ENCODE results near the gene ZNF544.
A peak's percentile ranks its signal among the peaks of the same experiment; 100 is the strongest.

Gene ZNF544

GRCh38 chr19:58277197-58277596 lies 48.5 kb downstream of the ZNF544 start:
- H3K27ac ChIP-seq, result no peak overlapping the region
- no peak for TF ChIP-seq ZFX (IDR thresholded peaks at IDR 0.05)
- TF ChIP-seq CTCF (conservative IDR thresholded peaks at IDR 0.05), result no peak

- TF ChIP-seq CTCF (conservative IDR thresholded peaks at IDR 0.05) (no peak), ZFX (IDR thresholded peaks at IDR 0.05) (no peak)
- H3K27ac ChIP-seq, result peak overlapping the region; percentile 80
Measured at GRCh38 chr19:58277748-58278540, 49.2 kb downstream of the ZNF544 start.

DNA sequence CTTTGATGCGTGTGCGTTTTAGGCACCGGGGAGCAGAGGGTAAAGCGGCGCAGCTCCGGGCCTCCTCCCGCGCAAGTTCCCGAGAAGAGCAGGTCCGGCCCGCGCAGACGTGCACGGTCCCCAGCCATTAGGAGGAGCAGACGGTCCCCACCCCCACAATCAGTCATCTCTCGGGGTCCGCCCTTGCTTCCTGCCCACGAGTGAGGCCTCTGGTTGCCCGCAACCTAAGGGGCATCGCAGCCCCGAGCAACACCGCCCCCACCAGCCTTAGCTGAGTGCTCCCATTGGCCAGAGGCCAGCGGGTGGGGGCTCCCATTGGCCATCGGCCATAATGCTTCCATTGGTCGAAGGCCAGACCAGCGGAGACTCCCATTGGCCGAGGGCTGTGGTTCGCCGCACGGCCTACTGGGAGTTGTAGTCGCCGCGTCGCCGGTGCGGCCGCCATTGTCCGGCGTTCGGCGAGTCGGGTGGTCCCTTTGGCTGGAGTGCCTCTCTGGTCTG lies 49.9 kb downstream of the ZNF544 start, which contains the start of gene ZNF8:
Gene ZNF8 (plus strand): TSS at position 415 of the 501 bp plus-strand sequence. CDS start 127 bp downstream, outside the sequence.
- TF ChIP-seq CTCF (conservative IDR thresholded peaks at IDR 0.05) (no peak), ZFX (IDR thresholded peaks at IDR 0.05) (peak; percentile 20; the same call in 1 of the 2 replicates)
- H3K27ac ChIP-seq, result peak within 1 kb of the TSS; percentile 80

GRCh38 chr19:58279042-58279924 lies 50.6 kb downstream of the ZNF544 start:
- peak overlapping the region; percentile 80 for H3K27ac ChIP-seq
- TF ChIP-seq ZFX (IDR thresholded peaks at IDR 0.05) (no peak), CTCF (conservative IDR thresholded peaks at IDR 0.05) (no peak)

GRCh38 chr19:58279925-58280316 lies 51.2 kb downstream of the ZNF544 start:
- TF ChIP-seq CTCF (conservative IDR thresholded peaks at IDR 0.05) (no peak), ZFX (IDR thresholded peaks at IDR 0.05) (no peak)
- no peak overlapping the region for H3K27ac ChIP-seq

GRCh38 chr19:58284199-58284598 lies 55.5 kb downstream of the ZNF544 start:
- no peak overlapping the region for H3K27ac ChIP-seq
- no peak for TF ChIP-seq CTCF (conservative IDR thresholded peaks at IDR 0.05)
- no peak for TF ChIP-seq ZFX (IDR thresholded peaks at IDR 0.05)
